NCI-H1092 (cell line): ENCODE measurements around the gene COL9A3.

Experiments
- DNase-seq: peaks from one replicate; lab custom pipeline; 2025; lab: John Stamatoyannopoulos, UW

The COL9A3 gene

GRCh38 chr20:62816884-62817873 is at the start of gene COL9A3:
COL9A3 (plus strand) TSS chr20:62817050; CDS start chr20:62817065, 15 bp downstream.
- no peak for DNase-seq

- no peak for DNase-seq
These were observed 48.7 kb upstream of the COL9A3 start for GRCh38 chr20:62768234-62768546.

- no peak for DNase-seq
These were observed 48.1 kb upstream of the COL9A3 start for GRCh38 chr20:62768551-62769287.

GRCh38 chr20:62769346-62770071 is 47.3 kb upstream of the COL9A3 start:
- no peak for DNase-seq

GRCh38 chr20:62770111-62770910 is 46.5 kb upstream of the COL9A3 start:
- DNase-seq = no peak

- DNase-seq = no peak
These were observed 45.9 kb upstream of the COL9A3 start for GRCh38 chr20:62770916-62771315.

GRCh38 chr20:62771396-62772102 is 45.3 kb upstream of the COL9A3 start:
- DNase-seq = no peak

DNA sequence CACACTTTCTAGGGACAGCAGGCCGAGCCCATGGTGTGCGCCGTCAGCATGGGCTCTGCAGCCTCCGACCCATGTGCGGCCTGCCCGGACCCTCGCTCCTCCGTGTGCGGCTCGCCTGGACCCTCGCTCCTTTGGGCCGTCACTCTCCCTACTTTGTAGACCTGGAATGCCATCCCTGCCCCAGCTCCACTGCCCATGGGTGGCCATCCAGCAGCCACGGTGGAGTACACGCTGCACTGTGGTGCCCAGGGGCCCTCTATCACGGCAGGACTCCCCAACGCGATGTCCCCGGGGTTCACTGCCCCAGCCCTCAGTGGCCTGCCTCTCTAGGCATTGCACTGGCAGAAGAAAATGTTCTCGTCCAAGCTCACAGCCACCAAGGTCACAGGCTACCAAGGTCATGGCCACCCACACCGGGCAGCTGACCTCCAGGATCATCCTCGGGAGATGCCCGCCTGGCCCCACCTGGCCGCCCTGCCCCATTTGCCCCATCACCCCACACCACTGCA is 44.7 kb upstream of the COL9A3 start:
- no peak for DNase-seq

GRCh38 chr20:62772619-62772989 is 44.2 kb upstream of the COL9A3 start:
- DNase-seq = no peak

- DNase-seq = no peak
These were observed 43.6 kb upstream of the COL9A3 start for GRCh38 chr20:62772990-62773844.

DNA sequence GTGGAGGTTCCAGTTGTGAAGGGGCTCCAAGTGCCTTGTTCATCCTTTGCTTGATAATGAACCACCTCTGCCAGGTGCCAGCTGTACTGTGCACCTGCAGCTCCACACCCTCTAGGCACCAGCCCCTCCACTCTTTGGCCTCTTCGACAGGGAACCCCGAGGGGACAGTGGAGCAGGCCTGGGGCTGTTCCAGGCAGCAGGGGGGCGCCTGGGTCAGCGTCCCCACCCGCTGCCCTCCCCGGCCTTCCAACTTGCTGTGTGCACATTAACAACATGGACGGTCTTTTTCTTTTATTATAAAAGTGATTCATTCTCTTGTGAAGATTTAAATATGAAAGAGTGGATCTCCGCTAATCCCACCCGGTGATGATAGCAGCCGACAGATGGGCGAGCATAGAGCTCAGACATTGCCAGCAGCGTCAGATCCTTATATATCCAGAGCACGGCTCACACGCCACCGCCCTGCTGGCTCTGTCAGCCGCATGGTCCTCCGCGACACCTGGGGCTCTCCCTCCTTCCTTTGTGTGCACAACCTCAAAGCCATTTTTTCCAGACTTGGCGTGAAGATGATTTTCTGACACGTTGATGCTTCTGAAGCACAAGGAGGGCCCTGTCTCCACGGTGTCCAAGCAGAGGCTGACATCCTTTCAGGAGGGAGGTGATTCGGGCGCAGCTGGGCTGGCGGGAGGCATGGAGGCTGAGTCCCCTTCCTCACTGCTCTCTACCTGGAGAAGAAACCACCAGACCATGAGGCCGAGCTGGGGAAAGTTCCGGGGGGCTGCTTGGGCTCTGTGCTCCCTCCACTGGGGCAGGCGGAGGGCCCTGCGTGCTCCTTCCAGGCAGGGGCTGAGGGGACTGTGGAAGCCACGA is 42.8 kb upstream of the COL9A3 start:
- no peak for DNase-seq

DNA sequence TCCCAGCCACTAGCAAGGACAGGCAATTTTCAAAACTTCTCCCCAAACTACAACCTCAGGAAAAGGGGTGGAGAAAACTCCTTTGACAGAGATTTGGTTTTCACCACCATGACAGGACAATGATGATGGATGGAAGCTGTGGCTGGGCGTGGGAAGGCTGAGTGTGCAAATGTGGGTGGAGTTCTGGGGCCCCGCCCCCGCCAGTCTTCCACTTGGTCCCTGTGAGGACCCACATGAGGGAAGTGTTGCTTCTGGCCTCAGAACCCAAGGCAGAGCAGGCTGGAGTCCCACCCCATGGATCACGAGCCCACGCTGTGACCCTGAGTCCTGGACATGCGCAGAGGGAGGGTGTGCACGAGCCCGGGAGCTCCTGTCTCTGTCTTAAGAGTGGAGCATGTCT is 42.1 kb upstream of the COL9A3 start:
- no peak for DNase-seq

- no peak for DNase-seq
These were observed 41.6 kb upstream of the COL9A3 start for GRCh38 chr20:62775206-62775605.

- no peak for DNase-seq
These were observed 40.7 kb upstream of the COL9A3 start for GRCh38 chr20:62776035-62776691.

DNA sequence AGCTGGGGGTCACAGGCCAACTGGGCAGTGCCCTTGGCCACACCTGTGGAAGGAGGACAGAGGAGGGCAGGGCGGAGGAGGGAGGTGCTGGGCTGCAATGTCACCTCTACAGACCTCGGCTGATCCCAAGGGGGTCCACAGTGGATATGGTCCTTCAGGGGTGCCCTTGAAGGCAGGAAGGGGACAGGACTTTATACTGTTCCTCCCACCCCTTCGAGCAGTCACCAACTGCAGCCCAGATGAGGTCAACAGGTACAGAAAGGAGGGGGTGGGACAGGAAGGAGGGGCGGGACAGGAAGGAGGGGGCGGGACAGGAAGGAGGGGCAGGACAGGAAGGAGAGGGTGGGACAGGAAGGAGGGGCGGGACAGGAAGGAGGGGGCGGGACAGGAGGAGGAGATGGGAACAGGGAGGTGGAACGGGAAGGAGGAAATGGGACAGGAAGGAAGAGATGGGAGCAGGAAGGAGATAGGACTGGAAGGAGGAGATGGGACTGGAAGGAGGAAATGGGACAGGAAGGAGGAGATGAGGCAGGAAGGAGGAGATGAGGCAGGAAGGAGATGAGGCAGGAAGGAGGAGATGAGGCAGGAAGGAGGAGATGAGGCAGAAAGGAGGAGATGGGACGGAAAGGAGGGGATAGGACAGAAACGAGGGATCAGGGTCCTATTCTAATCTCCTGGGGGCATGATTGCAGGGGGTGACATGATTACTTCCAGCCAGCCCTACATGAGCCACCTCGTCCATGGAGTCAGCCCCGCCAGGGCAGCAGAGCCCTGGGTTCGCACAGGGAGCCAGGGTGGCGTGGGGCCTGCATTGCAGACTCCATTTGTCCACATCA is 39.9 kb upstream of the COL9A3 start:
- no peak for DNase-seq

DNA sequence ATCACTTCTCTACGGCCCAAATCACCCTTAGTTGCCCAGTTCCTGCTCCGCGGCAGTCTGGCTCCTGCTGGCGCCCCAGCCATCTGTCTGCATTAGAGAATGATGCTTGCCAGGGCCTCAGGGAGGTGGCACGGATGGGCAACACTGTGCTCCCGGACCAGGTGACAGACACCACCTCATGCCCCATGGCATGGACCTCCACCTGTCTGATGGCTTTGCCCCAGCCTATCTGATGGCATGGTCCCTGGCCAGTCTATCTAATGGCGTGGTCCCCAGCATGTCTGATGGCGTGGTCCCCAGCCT is 39.4 kb upstream of the COL9A3 start:
- no peak for DNase-seq

DNA sequence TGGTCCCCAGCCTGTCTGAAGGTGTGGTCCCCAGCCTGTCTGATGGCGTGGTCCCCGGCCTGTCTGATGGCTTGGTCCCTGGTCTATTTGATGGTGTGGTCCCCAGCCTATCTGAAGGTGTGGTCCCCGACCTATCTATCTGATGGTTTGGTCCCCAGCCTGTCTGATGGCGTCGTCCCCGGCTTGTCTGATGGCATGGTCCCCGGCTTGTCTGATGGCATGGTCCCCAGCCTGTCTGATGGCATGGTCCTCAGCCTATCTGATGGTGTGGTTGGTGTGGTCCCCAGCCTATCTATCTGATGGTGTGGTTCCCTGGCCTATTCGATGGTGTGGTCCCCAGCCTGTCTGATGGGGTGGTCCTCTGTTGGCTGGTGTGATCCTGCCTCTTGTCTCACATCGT is 38.8 kb upstream of the COL9A3 start:
- no peak for DNase-seq
